Fibroblast of lung (primary cell): ENCODE measurements around the gene TRIM14. TPM values are rescaled to one million over a fixed set of nuclear protein-coding genes. Genes with fewer than 3 reads are reported as not detected.

Source experiments
- DNase-seq, 2 donors: peaks; one replicate each; pipeline versions ENCODE4 v3.0.0 to v3.0.0-alpha.2; 2010; ENCODE audit warnings: low read depth in 2 of 2
- H2AFZ ChIP-seq: 2 replicates; pipeline ENCODE4 v1.5.1; 2012; ENCODE audit warnings: low read length, control low read depth, inconsistent platforms
- H3K27ac ChIP-seq: 2 replicates; pipeline ENCODE4 v1.5.1; 2011; ENCODE audit warnings: low read length, control low read depth; ENCODE audit not compliant: insufficient read depth
- H3K27me3 ChIP-seq: 2 replicates; pipeline ENCODE4 v1.5.1; 2011; ENCODE audit warnings: mild to moderate bottlenecking, low read length; ENCODE audit not compliant: control insufficient read depth, insufficient read depth
- H3K36me3 ChIP-seq: 2 replicates; pipeline ENCODE4 v1.5.1; 2011; ENCODE audit warnings: low read length; ENCODE audit not compliant: control insufficient read depth, insufficient read depth
- H3K4me1 ChIP-seq: 2 replicates; pipeline ENCODE4 v1.5.1; 2011; ENCODE audit warnings: low read length; ENCODE audit not compliant: control insufficient read depth, insufficient read depth; ENCODE audit errors: extremely low read depth
- H3K4me2 ChIP-seq: 2 replicates; pipeline ENCODE4 v1.5.1; 2011; ENCODE audit warnings: low read length, control low read depth; ENCODE audit not compliant: insufficient read depth; ENCODE audit errors: extremely low read depth
- H3K4me3 ChIP-seq, 4 experiments: fragments of 200-600 bp in 1 of 4; sonication (generic) in 1 of 4; replicated peaks in 1 of 4; 2 replicates each; pipeline ENCODE4 v1.5.1; 2011 to 2016; ENCODE audit warnings: low read length in 4 of 4, low read depth in 3 of 4, mild to moderate bottlenecking in 3 of 4, control low read depth in 2 of 4, inconsistent platforms in 1 of 4, mixed read lengths in 1 of 4; ENCODE audit not compliant: insufficient read depth in 1 of 4; ENCODE audit errors: control extremely low read depth in 1 of 4
- H3K79me2 ChIP-seq: 2 replicates; pipeline ENCODE4 v1.5.1; 2012; ENCODE audit warnings: mild to moderate bottlenecking, low read length, inconsistent platforms; ENCODE audit not compliant: control insufficient read depth, insufficient read depth
- H3K9ac ChIP-seq: 2 replicates; pipeline ENCODE4 v1.5.1; 2011; ENCODE audit warnings: mild to moderate bottlenecking, low read length, control low read depth; ENCODE audit not compliant: insufficient read depth
- H3K9me3 ChIP-seq: 2 replicates; pipeline ENCODE4 v1.5.1; 2012; ENCODE audit warnings: low read depth, low read length; ENCODE audit not compliant: control insufficient read depth, insufficient read depth
- H4K20me1 ChIP-seq: 2 replicates; pipeline ENCODE4 v1.5.1; 2011; ENCODE audit warnings: low read length; ENCODE audit not compliant: control insufficient read depth, insufficient read depth; ENCODE audit errors: extremely low read depth
- EZH2 ChIP-seq: IDR thresholded peaks from 2 replicates; pipeline ENCODE4 v1.5.1; 2012; ENCODE audit warnings: low read length, control low read depth, mild to moderate bottlenecking; ENCODE audit errors: missing control alignments
- polyA plus RNA-seq, 2 donors: library from polyadenylated mRNA; depleted of rRNA in 1 of 2; stranded (reverse) in 1 of 2; unstranded in 1 of 2; fragments of >200 nt; gene quantifications; 2 replicates each; pipeline ENCODE4 v1.2.1, GENCODE V29; 2011 to 2012; ENCODE audit warnings: missing spikeins in 1 of 2
- total RNA-seq: library from RNA; depleted of rRNA; stranded (reverse); fragments of >200 nt; gene quantifications from 2 replicates; pipeline ENCODE4 v1.2.1, GENCODE V29; 2014
- TF ChIP-seq, protein P1 (sequence below), 2 donors: IDR thresholded peaks in 1 of 2; conservative IDR thresholded peaks in 1 of 2; 1 replicate in 1 of 2; 2 replicates in 1 of 2; pipeline ENCODE4 v1.5.1; 2011 to 2012; ENCODE audit warnings: low read length in 2 of 2, control low read depth in 1 of 2, inconsistent platforms in 1 of 2, low read depth in 1 of 2, mild to moderate bottlenecking in 1 of 2

The TRIM14 gene
- total and polyA plus RNA-seq, 2 donors (not counting 1 experiment from before 2014, with no cell fraction given), result 7.8 to 8.6 TPM

DNA sequence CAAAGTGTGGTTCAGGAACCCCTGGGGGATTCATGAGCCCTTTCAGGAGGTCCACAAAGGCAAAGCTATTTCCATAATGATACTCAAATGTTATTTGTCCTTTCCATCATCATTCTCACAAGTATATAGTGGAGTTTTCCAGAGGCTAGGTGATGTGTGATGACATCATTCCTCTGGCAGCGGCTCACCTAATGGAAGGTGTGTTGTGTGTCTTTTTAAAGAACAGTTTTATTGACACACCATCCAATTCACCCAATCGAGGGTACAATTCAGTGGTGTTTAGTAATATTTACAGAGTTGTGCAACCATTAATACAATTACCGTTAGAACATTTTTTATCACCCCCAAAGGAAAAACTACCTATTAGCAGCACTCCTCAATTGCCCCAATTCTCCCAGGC is 52.8 kb downstream of the TRIM14 start:
- Histone ChIP-seq H3K4me3 (no peak overlapping the region), H3K27me3 (no peaks in the 10 kb centered on the region), H3K27ac (no peak overlapping the region), H2AFZ (no peak overlapping the region), H3K79me2 (peaks cover 2% of the 10 kb centered on the region), H3K9ac (no peak overlapping the region), H3K9me3 (no peaks in the 10 kb centered on the region), H4K20me1 (no peaks in the 10 kb centered on the region), H3K4me2 (no peak overlapping the region), H3K36me3 (peaks cover 7% of the 10 kb centered on the region), H3K4me1 (no peaks in the 10 kb centered on the region)
- no peak for DNase-seq
- TF ChIP-seq, protein P1, sequence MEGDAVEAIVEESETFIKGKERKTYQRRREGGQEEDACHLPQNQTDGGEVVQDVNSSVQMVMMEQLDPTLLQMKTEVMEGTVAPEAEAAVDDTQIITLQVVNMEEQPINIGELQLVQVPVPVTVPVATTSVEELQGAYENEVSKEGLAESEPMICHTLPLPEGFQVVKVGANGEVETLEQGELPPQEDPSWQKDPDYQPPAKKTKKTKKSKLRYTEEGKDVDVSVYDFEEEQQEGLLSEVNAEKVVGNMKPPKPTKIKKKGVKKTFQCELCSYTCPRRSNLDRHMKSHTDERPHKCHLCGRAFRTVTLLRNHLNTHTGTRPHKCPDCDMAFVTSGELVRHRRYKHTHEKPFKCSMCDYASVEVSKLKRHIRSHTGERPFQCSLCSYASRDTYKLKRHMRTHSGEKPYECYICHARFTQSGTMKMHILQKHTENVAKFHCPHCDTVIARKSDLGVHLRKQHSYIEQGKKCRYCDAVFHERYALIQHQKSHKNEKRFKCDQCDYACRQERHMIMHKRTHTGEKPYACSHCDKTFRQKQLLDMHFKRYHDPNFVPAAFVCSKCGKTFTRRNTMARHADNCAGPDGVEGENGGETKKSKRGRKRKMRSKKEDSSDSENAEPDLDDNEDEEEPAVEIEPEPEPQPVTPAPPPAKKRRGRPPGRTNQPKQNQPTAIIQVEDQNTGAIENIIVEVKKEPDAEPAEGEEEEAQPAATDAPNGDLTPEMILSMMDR (conservative IDR thresholded peaks at IDR 0.05 in 1 of 2, IDR thresholded peaks at IDR 0.05 in 1 of 2; ENCODE audit: low read depth in 1 of 2, low read length in 2 of 2), result no peak
- no peak for TF ChIP-seq EZH2

DNA sequence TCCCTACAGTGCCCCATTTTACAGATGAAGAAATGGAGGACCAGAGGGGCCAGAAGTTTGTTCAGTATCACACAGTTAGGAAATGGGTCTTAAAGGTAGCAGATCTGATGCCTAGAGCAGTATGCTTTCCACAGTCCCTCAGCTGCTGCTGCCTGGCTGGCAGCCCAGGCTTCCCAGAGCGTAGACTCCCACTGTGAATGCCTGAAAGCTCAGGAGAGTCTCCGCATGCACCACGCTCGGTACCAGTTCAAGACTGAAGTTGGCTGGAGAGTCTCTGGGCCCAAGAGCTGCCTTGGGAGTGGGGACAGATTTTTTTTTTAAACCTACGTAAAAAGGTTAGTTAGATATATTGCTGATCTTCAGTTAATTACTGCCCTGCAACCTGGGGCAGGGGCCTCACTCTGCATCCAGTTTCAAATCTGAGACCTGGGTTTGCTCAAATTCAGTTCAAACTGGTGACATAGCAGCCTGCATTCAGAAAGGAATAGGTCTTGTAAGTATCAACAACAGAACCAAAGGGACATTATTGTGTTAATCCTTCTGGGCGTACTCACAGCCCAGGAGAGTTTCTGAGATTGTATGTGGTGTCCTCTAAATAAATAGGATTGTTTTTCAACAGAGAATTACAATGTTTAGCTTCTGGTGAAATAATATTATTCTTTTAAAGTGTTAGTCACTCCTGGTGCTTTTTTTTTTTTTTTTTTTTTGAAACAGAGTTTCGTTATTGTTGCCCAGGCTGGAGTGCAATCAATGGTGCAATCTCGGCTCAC is 54.2 kb downstream of the TRIM14 start:
- Histone ChIP-seq H3K27ac (no peak overlapping the region), H4K20me1 (no peaks in the 10 kb centered on the region), H3K4me3 (no peak overlapping the region), H3K4me1 (no peaks in the 10 kb centered on the region), H3K9me3 (no peaks in the 10 kb centered on the region), H3K79me2 (peaks cover 6% of the 10 kb centered on the region), H3K9ac (no peak overlapping the region), H3K4me2 (no peak overlapping the region), H3K27me3 (no peaks in the 10 kb centered on the region), H3K36me3 (peaks cover 10% of the 10 kb centered on the region), H2AFZ (no peak overlapping the region)
- no peak for DNase-seq
- TF ChIP-seq, protein P1 (conservative IDR thresholded peaks at IDR 0.05 in 1 of 2, IDR thresholded peaks at IDR 0.05 in 1 of 2; ENCODE audit: low read depth in 1 of 2, low read length in 2 of 2), result no peak
- TF ChIP-seq EZH2, result no peak

- DNase-seq, result no peak
- Histone ChIP-seq H3K4me3 (no peak overlapping the region), H3K79me2 (peaks cover 26% of the 10 kb centered on the region), H4K20me1 (no peaks in the 10 kb centered on the region), H2AFZ (no peak overlapping the region), H3K27me3 (no peaks in the 10 kb centered on the region), H3K27ac (no peak overlapping the region), H3K9ac (no peak overlapping the region), H3K4me2 (no peak overlapping the region), H3K36me3 (peaks cover 10% of the 10 kb centered on the region), H3K4me1 (no peaks in the 10 kb centered on the region), H3K9me3 (no peaks in the 10 kb centered on the region)
- TF ChIP-seq EZH2, result no peak
- TF ChIP-seq, protein P1 (conservative IDR thresholded peaks at IDR 0.05 in 1 of 2, IDR thresholded peaks at IDR 0.05 in 1 of 2; ENCODE audit: low read depth in 1 of 2, low read length in 2 of 2), result no peak
Observed at GRCh38 chr9:98062161-98062560, 56.9 kb downstream of the TRIM14 start.
